Ovary (tissue), 3 donors: Measurements from ENCODE around the gene SLC15A5.

Source experiments
- EP300 ChIP-seq: sonication (generic); formaldehyde crosslinking; IDR thresholded peaks from one replicate; pipeline ENCODE4 v1.6.1; 2017; ENCODE audit warnings: antibody characterized with exemption
- POLR2A ChIP-seq: fragments of 450-650 bp; IDR thresholded peaks from one replicate; pipeline ENCODE4 v1.6.1; 2017; ENCODE audit warnings: antibody characterized with exemption, mild to moderate bottlenecking, moderate library complexity
- TF ChIP-seq, protein P1 (sequence below), 3 donors: fragments of 450-650 bp in 2 of 3; fragments of 200-600 bp in 1 of 3; IDR thresholded peaks; one replicate each; pipeline versions ENCODE4 v1.5.1 to v1.8.0; 2016 to 2022; ENCODE audit warnings: antibody characterized with exemption in 3 of 3, mild to moderate bottlenecking in 1 of 3
- donor health status: DM: no; HTN: no; CAD: no.

GRCh38 chr12:16174282-16174681, 103.2 kb downstream of the SLC15A5 start:
- TF ChIP-seq, protein P1, sequence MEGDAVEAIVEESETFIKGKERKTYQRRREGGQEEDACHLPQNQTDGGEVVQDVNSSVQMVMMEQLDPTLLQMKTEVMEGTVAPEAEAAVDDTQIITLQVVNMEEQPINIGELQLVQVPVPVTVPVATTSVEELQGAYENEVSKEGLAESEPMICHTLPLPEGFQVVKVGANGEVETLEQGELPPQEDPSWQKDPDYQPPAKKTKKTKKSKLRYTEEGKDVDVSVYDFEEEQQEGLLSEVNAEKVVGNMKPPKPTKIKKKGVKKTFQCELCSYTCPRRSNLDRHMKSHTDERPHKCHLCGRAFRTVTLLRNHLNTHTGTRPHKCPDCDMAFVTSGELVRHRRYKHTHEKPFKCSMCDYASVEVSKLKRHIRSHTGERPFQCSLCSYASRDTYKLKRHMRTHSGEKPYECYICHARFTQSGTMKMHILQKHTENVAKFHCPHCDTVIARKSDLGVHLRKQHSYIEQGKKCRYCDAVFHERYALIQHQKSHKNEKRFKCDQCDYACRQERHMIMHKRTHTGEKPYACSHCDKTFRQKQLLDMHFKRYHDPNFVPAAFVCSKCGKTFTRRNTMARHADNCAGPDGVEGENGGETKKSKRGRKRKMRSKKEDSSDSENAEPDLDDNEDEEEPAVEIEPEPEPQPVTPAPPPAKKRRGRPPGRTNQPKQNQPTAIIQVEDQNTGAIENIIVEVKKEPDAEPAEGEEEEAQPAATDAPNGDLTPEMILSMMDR (IDR thresholded peaks at IDR 0.05): no peak
- TF ChIP-seq POLR2A (no peak), EP300 (no peak)
